Uterus (tissue), 2 donors: Measurements from ENCODE around the gene OCA2.

Source experiments
- POLR2A ChIP-seq, 2 donors: fragments of 450-650 bp; IDR thresholded peaks; one replicate each; pipeline ENCODE4 v1.6.1; 2016; ENCODE audit warnings: antibody characterized with exemption in 2 of 2, mild to moderate bottlenecking in 1 of 2, moderate library complexity in 1 of 2
- TF ChIP-seq, protein P1 (sequence below), 4 experiments: fragments of 200-600 bp in 2 of 4; fragments of 450-650 bp in 2 of 4; sonication (generic) in 2 of 4; IDR thresholded peaks; one replicate each; pipeline ENCODE4 v1.5.1; 2016 to 2019; ENCODE audit warnings: antibody characterized with exemption in 4 of 4, mild to moderate bottlenecking in 2 of 4, moderate library complexity in 1 of 4

GRCh38 chr15:27826902-27827714 is 272.0 kb downstream of the OCA2 start:
- no peak for TF ChIP-seq POLR2A (IDR thresholded peaks at IDR 0.05)
- TF ChIP-seq, protein P1, sequence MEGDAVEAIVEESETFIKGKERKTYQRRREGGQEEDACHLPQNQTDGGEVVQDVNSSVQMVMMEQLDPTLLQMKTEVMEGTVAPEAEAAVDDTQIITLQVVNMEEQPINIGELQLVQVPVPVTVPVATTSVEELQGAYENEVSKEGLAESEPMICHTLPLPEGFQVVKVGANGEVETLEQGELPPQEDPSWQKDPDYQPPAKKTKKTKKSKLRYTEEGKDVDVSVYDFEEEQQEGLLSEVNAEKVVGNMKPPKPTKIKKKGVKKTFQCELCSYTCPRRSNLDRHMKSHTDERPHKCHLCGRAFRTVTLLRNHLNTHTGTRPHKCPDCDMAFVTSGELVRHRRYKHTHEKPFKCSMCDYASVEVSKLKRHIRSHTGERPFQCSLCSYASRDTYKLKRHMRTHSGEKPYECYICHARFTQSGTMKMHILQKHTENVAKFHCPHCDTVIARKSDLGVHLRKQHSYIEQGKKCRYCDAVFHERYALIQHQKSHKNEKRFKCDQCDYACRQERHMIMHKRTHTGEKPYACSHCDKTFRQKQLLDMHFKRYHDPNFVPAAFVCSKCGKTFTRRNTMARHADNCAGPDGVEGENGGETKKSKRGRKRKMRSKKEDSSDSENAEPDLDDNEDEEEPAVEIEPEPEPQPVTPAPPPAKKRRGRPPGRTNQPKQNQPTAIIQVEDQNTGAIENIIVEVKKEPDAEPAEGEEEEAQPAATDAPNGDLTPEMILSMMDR (IDR thresholded peaks at IDR 0.05) = no peak
